Stimulated activated CD4-positive, alpha-beta T cell treated with anti-CD3 and anti-CD28 coated beads, Interleukin-4, amount 100 ng/mL, for 1 hour (primary cell): ENCODE data around the gene GPD2.
A peak's percentile ranks its signal among the peaks of the same experiment; 100 is the strongest.

Experiments
- DNase-seq: peaks from one replicate; pipeline ENCODE4 v3.0.0-alpha.2; 2020

GPD2 gene

GRCh38 chr2:156435718-156436496, at the start of gene GPD2:
Gene GPD2, plus strand, starts transcription at chr2:156436379. Its CDS starts 39,727 bp downstream, at chr2:156476106.
- peak; percentile 57 for DNase-seq

- no peak for DNase-seq
These were observed 42.0 kb upstream of the GPD2 start for GRCh38 chr2:156394033-156394741.

GRCh38 chr2:156396126-156396525, 40.1 kb upstream of the GPD2 start:
- DNase-seq = no peak

GRCh38 chr2:156397229-156397628, 39.0 kb upstream of the GPD2 start:
- DNase-seq = no peak

- no peak for DNase-seq
These were observed 38.0 kb upstream of the GPD2 start for GRCh38 chr2:156398176-156398575.

GRCh38 chr2:156399224-156399949, 36.8 kb upstream of the GPD2 start:
- no peak for DNase-seq

- peak; percentile 36 for DNase-seq
These were observed 36.1 kb upstream of the GPD2 start for GRCh38 chr2:156399950-156400705.

- peak; percentile 76 for DNase-seq
These were observed 35.2 kb upstream of the GPD2 start for GRCh38 chr2:156400706-156401678.

- DNase-seq = no peak
These were observed 34.3 kb upstream of the GPD2 start for GRCh38 chr2:156401861-156402260.

GRCh38 chr2:156405586-156405985, 30.6 kb upstream of the GPD2 start:
- no peak for DNase-seq

- DNase-seq = no peak
These were observed 24.3 kb upstream of the GPD2 start for GRCh38 chr2:156411835-156412234.

GRCh38 chr2:156421851-156422250, 14.3 kb upstream of the GPD2 start:
- no peak for DNase-seq

- no peak for DNase-seq
These were observed 12.4 kb upstream of the GPD2 start for GRCh38 chr2:156423674-156424282.

- DNase-seq = no peak
These were observed 9.1 kb upstream of the GPD2 start for GRCh38 chr2:156427074-156427473.

- no peak for DNase-seq
These were observed 7.0 kb upstream of the GPD2 start for GRCh38 chr2:156429211-156429610.

- DNase-seq = no peak
These were observed 5.8 kb upstream of the GPD2 start for GRCh38 chr2:156430236-156430979.

- DNase-seq = no peak
These were observed 5.2 kb upstream of the GPD2 start for GRCh38 chr2:156430980-156431358.

GRCh38 chr2:156434461-156435291, 1.5 kb upstream of the GPD2 start:
- DNase-seq = no peak

- peak; percentile 6 for DNase-seq
These were observed 822 bp upstream of the GPD2 start for GRCh38 chr2:156435396-156435717.
